HepG2 (cell line): ENCODE measurements around the gene NMT2. TPM values are rescaled to one million over a fixed set of nuclear protein-coding genes. Genes with fewer than 3 reads are reported as not detected.

Source experiments
- ATAC-seq: fragments of 200-7000 bp; cut with Tn5 transposase; 3 replicates; pipeline ENCODE4 v1.9.1; 2020; ENCODE audit warnings: mild to moderate bottlenecking, moderate library complexity
- BruUV-seq: library from RNA; stranded (reverse); fragments of 400-500 nt; replicated peaks from 2 replicates; lab custom pipeline; 2021; lab: Mats Ljungman, UMichigan
- CTCF ChIA-PET: fragments of 300-600 bp; formaldehyde crosslinking; extraction: SDS; loops from one replicate; lab custom pipeline; 2021; ENCODE audit warnings: low total read pairs, inconsistent platforms, low intra/inter-chr PET ratio; lab: Yijun Ruan, JAX
- POLR2A ChIA-PET: fragments of 350-600 bp; sonication (Branson Sonifier 250); formaldehyde crosslinking; loops from one replicate; lab custom pipeline; 2020; ENCODE audit warnings: antibody characterized with exemption, inconsistent platforms; lab: Yijun Ruan, JAX
- DNase-seq: peaks from one replicate; pipeline ENCODE4 v3.0.0-alpha.2; 2015; ENCODE audit warnings: low spot score
- FAIRE-seq: peaks from 3 replicates; lab custom pipeline; 2011; peaks lifted over from hg19 to GRCh38; lab: Jason Lieb, UNC
- H2AFZ ChIP-seq: one replicate; pipeline ENCODE4 v1.6.1; 2011; ENCODE audit warnings: low read length, inconsistent platforms
- H3K27ac ChIP-seq: fragments of 300-600 bp; 3 replicates; pipeline ENCODE4 v1.8.0; 2011; ENCODE audit warnings: mixed run types, mild to moderate bottlenecking, mixed read lengths, low read length, inconsistent platforms; ENCODE audit not compliant: insufficient read depth; ENCODE audit errors: extremely low read length
- H3K27me3 ChIP-seq, 2 experiments: fragments of 200-600 bp in 1 of 2; 2 replicates in 1 of 2; 3 replicates in 1 of 2; pipeline versions ENCODE4 v1.6.0 to v1.8.0; 2011; ENCODE audit warnings: low read length in 2 of 2, mild to moderate bottlenecking in 2 of 2, moderate library complexity in 2 of 2, inconsistent platforms in 1 of 2; ENCODE audit not compliant: insufficient read depth in 2 of 2, control insufficient read depth in 1 of 2
- H3K36me3 ChIP-seq, 2 experiments: fragments of 200-600 bp in 1 of 2; replicated peaks in 1 of 2; 2 replicates in 1 of 2; 3 replicates in 1 of 2; pipeline versions ENCODE4 v1.5.1 to v1.8.0; 2011; ENCODE audit warnings: low read length in 2 of 2, inconsistent platforms in 1 of 2; ENCODE audit not compliant: insufficient read depth in 2 of 2, control insufficient read depth in 1 of 2
- H3K4me1 ChIP-seq: 2 replicates; pipeline ENCODE4 v1.5.1; 2012; ENCODE audit warnings: low read length, inconsistent platforms; ENCODE audit not compliant: insufficient read depth
- H3K4me2 ChIP-seq: 2 replicates; pipeline ENCODE4 v1.6.0; 2011; ENCODE audit warnings: low read depth, low read length, inconsistent platforms
- H3K4me3 ChIP-seq, 3 experiments: fragments of 200-600 bp in 1 of 3; sonication (generic), shearing (Covaris generic) in 1 of 3; replicated peaks in 1 of 3; 2 replicates each; pipeline ENCODE4 v1.5.1; 2011 to 2016; ENCODE audit warnings: low read length in 3 of 3, inconsistent platforms in 2 of 3, low read depth in 2 of 3, mild to moderate bottlenecking in 2 of 3, control low read depth in 1 of 3, mixed read lengths in 1 of 3; ENCODE audit not compliant: insufficient read depth in 1 of 3
- H3K79me2 ChIP-seq: one replicate; pipeline ENCODE4 v1.6.1; 2011; ENCODE audit warnings: low read length, inconsistent platforms; ENCODE audit not compliant: insufficient read depth
- H3K9ac ChIP-seq: 2 replicates; pipeline ENCODE4 v1.6.0; 2011; ENCODE audit warnings: mild to moderate bottlenecking, low read depth, low read length, inconsistent platforms; ENCODE audit not compliant: insufficient read depth
- H3K9me3 ChIP-seq: 2 replicates; pipeline ENCODE4 v1.5.1; 2012; ENCODE audit warnings: mild to moderate bottlenecking, low read length
- H4K20me1 ChIP-seq: 2 replicates; pipeline ENCODE4 v1.6.0; 2011; ENCODE audit warnings: inconsistent platforms, mild to moderate bottlenecking, low read length, moderate library complexity; ENCODE audit not compliant: insufficient read depth
- CHD2 ChIP-seq: IDR thresholded peaks from 2 replicates; pipeline ENCODE4 v1.6.1; 2011; ENCODE audit warnings: low read depth, low read length, improper control_type of control experiment
- HDAC1 ChIP-seq: sonication (generic); formaldehyde crosslinking; IDR thresholded peaks from 2 replicates; pipeline ENCODE4 v1.5.1; 2020; ENCODE audit warnings: mild to moderate bottlenecking, missing genetic modification reagents
- HNRNPK ChIP-seq: fragments of 200-400 bp; formaldehyde crosslinking; IDR thresholded peaks from 2 replicates; pipeline ENCODE4 v1.6.1; 2018; ENCODE audit warnings: low read length, low read depth, moderate library complexity, mild to moderate bottlenecking; ENCODE audit not compliant: poor library complexity, severe bottlenecking
- MBNL3 ChIP-seq: fragments of 250-450 bp; sonication (Bioruptor Pico); conservative IDR thresholded peaks from 2 replicates; pipeline ENCODE4 v1.8.0; 2022; ENCODE audit warnings: mild to moderate bottlenecking, inconsistent platforms
- PCBP1 ChIP-seq: fragments of 200-400 bp; formaldehyde crosslinking; IDR thresholded peaks from 2 replicates; pipeline ENCODE4 v1.6.1; 2017; ENCODE audit warnings: mild to moderate bottlenecking, low read depth, low read length, borderline replicate concordance
- ZSCAN20 ChIP-seq: sonication (generic); formaldehyde crosslinking; IDR thresholded peaks from 2 replicates; pipeline ENCODE4 v1.4.0; 2020; ENCODE audit warnings: missing genetic modification reagents, mild to moderate bottlenecking, borderline replicate concordance
- WGBS: methylation state at CpG from one replicate; pipeline ENCODE4 v1.1.6; 2017; ENCODE audit warnings: low lambda C conversion rate; 5-methylcytosine and 5-hydroxymethylcytosine counted together
- in situ Hi-C: cut with HindIII; loops from 2 replicates; pipeline ENCODE4 v1.10.0; 2017; ENCODE audit warnings: low pct_unique_long_range_greater_than_20kb; ENCODE audit not compliant: extremely low pct_ligation_motif_present
- intact Hi-C: fragments of 100-400 bp; cut with micrococcal nuclease; formaldehyde crosslinking; loops from one replicate; pipeline ENCODE4 v1.10.0; 2022; ENCODE audit not compliant: unreplicated experiment
- polyA plus RNA-seq, 8 experiments: library from polyadenylated mRNA; depleted of rRNA in 3 of 8; stranded (reverse) in 7 of 8; unstranded in 1 of 8; fragments of >200 nt; fragmentation: Illumina TruSeq in 4 of 8; extraction: Trizol in 4 of 8; gene quantifications; 2 replicates each; pipeline versions ENCODE4 v1.2.1 to v1.2.3, GENCODE V29; 2011 to 2016; ENCODE audit warnings: low read depth in 4 of 8, missing spikeins in 1 of 8, mixed read lengths in 1 of 8; ENCODE audit not compliant: insufficient read depth in 1 of 8
- small RNA-seq, 3 experiments: library from RNA; depleted of rRNA; stranded (forward); fragments of <200 nt; gene quantifications; one replicate each; pipeline ENCODE3, GENCODE V24; 2012; ENCODE audit warnings: low read depth in 2 of 3, low replicate concordance in 1 of 3; ENCODE audit not compliant: insufficient read length in 3 of 3, insufficient read depth in 2 of 3
- total RNA-seq, 5 experiments: library from RNA; depleted of rRNA; stranded (reverse); fragments of >200 nt; fragmentation: Illumina TruSeq; extraction: Trizol; gene quantifications; 2 replicates each; pipeline ENCODE4 v1.2.3, GENCODE V29; 2016; ENCODE audit warnings: low read depth in 1 of 5

The NMT2 gene
- total and polyA plus RNA-seq, 2 of the 13 experiments (the other 11 are each of a cell fraction or from before 2014, with no cell fraction given), result 10.1 to 23.8 TPM

DNA sequence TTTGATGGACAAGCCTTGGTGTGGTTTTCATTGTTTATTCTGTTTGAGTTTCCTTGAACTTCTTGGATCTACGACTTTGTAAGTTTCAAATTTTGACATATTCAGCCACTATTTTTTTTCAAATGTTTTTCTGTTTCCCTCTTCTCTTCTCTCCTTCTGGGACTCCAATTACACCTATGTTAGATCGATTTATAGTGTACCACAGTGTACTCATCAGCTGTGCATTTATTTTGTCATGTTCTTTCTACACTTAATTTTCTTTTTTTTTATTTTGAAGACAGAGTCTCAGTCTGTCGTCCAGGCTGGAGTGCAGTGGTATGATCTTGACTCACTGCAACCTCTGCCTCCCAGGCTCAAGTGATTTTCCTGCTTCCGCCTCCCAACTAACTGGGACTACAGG lies 108.6 kb downstream of the NMT2 start:
- Histone ChIP-seq H3K27ac (no peak overlapping the region), H3K79me2 (no peaks in the 10 kb centered on the region), H3K4me2 (no peak overlapping the region), H4K20me1 (no peaks in the 10 kb centered on the region), H3K4me3 (no peak overlapping the region), H3K27me3 (no peaks in the 10 kb centered on the region; a peak in 2 of 5 replicates), H2AFZ (no peak overlapping the region), H3K4me1 (no peaks in the 10 kb centered on the region), H3K9ac (no peak overlapping the region), H3K36me3 (no peaks in the 10 kb centered on the region), H3K9me3 (0 out of 2 replicates have a peak, but pooled peaks cover 6% of the 10 kb centered on the region)
- in situ Hi-C loops, result no loop called here
- WGBS, result 24% methylated on average over 4 of the region's 4 CpGs
- ChIA-PET POLR2A (no interaction called here), CTCF (no interaction called here)
- FAIRE-seq (no peak), DNase-seq (no peak), ATAC-seq (no peak)
- BruUV-seq, result no TSS peak
- intact Hi-C loops, result no loop called here
- TF ChIP-seq CHD2 (no peak), HDAC1 (CRISPR knock-in tag) (no peak)

DNA sequence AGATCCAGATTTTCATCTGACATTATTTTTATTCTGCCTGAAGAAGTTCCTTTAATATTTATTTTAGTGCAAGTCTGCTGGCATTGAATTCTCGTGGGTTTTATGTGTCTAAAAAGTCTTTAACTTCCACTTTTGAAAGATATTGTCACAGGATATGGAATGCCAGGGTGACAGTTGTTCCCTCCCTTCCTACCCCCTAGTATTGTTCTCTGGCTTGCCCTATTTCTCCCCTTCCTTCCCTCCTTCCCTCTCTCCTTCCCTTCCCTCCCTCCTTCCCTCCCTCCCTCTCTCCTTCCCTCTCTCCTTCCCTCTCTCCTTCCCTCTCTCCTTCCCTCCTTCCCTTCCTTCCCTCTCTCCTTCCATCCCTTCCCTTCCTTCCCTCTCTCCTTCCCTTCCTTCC lies 109.8 kb downstream of the NMT2 start:
- TF ChIP-seq MBNL3, result no peak
- TF ChIP-seq HNRNPK, result peak; percentile 87
- no peak for TF ChIP-seq ZSCAN20 (CRISPR knock-in tag)
- TF ChIP-seq PCBP1, result 0 out of 2 replicates have a peak, but pooled peaks have one; percentile 70
- no peak overlapping the region for H3K27ac ChIP-seq
- H4K20me1 ChIP-seq, result no peaks in the 10 kb centered on the region
- H3K27me3 ChIP-seq, result peaks cover 0 to 3% of the 10 kb centered on the region in 2 experiments; a peak in 2 of 5 replicates
- in situ Hi-C loops (no loop called here), intact Hi-C loops (no loop called here)
- DNase-seq (no peak), ATAC-seq (no peak), FAIRE-seq (no peak)
- no peak overlapping the region for H3K9ac ChIP-seq
- H3K4me3 ChIP-seq, result no peak overlapping the region
- no peaks in the 10 kb centered on the region for H3K36me3 ChIP-seq
- ChIA-PET POLR2A (no interaction called here), CTCF (no interaction called here)
- H3K79me2 ChIP-seq, result no peaks in the 10 kb centered on the region
- H3K9me3 ChIP-seq, result 0 out of 2 replicates have a peak, but pooled peaks cover 6% of the 10 kb centered on the region
- 0% methylated on average over 1 of the region's 1 CpG for WGBS
- H3K4me1 ChIP-seq, result no peaks in the 10 kb centered on the region
- H2AFZ ChIP-seq, result no peak overlapping the region
- no TSS peak for BruUV-seq
- H3K4me2 ChIP-seq, result no peak overlapping the region

Small RNA genes within 50 kb of the gene (small RNA-seq; reads per million reads assigned to genes)
- gene AL590365.1, result 0 reads per million in 3 experiments

Other genes starting within 250 kb of the NMT2 start
- gene DCLRE1C, start 214.6 kb downstream of the NMT2 start, total RNA-seq (2016; rRNA removed; fragmentation: Illumina TruSeq; extraction: Trizol), result 10.3 and 11.5 TPM in 2 replicates
- gene DCLRE1C, start 214.6 kb downstream of the NMT2 start, polyA plus RNA-seq (2011; rRNA removed), result 2.3 and 3.0 TPM in 2 replicates
- not detected in 2 replicates for gene MEIG1, start 209.3 kb downstream of the NMT2 start, total RNA-seq (2016; rRNA removed; fragmentation: Illumina TruSeq; extraction: Trizol)
- gene MEIG1, start 209.3 kb downstream of the NMT2 start, polyA plus RNA-seq (2011; rRNA removed), result not detected in 2 replicates
- not detected in 2 replicates for gene OLAH, start 124.8 kb downstream of the NMT2 start, total RNA-seq (2016; rRNA removed; fragmentation: Illumina TruSeq; extraction: Trizol)
- 0.13 and 0.51 TPM in 2 replicates for gene OLAH, start 124.8 kb downstream of the NMT2 start, polyA plus RNA-seq (2011; rRNA removed)
- 2.6 and 4.0 TPM in 2 replicates for gene ACBD7, start 79.9 kb downstream of the NMT2 start, total RNA-seq (2016; rRNA removed; fragmentation: Illumina TruSeq; extraction: Trizol)
- gene ACBD7, start 79.9 kb downstream of the NMT2 start, polyA plus RNA-seq (2011; rRNA removed), result 1.1 and 1.4 TPM in 2 replicates
- gene RPP38, start 71.3 kb downstream of the NMT2 start, total RNA-seq (2016; rRNA removed; fragmentation: Illumina TruSeq; extraction: Trizol), result 16.4 and 17.7 TPM in 2 replicates
- 11.7 TPM in 2 replicates for gene RPP38, start 71.3 kb downstream of the NMT2 start, polyA plus RNA-seq (2011; rRNA removed)
- 17.8 and 21.5 TPM in 2 replicates for gene FAM171A1, start 202.6 kb upstream of the NMT2 start, total RNA-seq (2016; rRNA removed; fragmentation: Illumina TruSeq; extraction: Trizol)
- gene FAM171A1, start 202.6 kb upstream of the NMT2 start, polyA plus RNA-seq (2011; rRNA removed), result 34.7 and 37.7 TPM in 2 replicates